Measurements from ENCODE around the gene TRAPPC14. TPM values are rescaled to one million over a fixed set of nuclear protein-coding genes. Genes with fewer than 3 reads are reported as not detected.

The TRAPPC14 gene
- total and polyA plus RNA-seq, 2 of the 13 experiments (the other 11 are each of a cell fraction or from before 2014, with no cell fraction given): 4.7 to 9.6 TPM

DNA sequence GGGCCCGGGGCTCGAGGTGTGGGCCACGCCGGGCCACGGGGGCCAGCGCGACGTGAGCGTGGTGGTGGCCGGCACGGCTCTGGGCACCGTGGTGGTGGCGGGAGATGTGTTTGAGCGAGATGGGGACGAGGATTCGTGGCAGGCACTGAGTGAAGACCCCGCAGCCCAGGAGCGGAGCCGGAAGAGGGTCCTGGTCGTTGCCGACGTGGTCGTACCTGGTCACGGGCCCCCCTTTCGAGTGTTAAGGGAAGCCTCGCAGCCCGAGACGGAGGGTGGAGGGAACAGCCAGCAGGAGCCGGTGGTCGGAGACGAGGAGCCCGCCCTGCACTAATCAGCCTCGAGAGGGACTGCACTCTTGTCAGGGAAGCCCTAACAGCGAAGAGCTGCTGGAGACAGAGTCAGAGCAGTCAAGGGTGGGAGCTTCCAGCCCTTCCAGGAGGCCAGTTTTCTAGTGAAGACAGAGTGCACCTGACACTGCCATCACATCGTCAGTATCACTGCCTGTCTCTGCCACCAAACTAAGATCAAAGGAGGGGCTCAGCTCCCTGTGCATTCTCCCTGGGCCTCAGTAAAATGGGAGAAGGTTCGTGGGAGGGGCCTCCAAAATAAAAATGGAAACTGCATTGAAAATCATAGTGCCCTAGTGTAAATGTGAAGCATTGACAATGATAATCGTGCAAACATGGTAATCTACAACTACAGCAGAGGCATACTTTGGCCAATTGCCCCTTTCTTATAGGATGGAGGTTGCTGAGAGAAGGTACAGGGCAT is 30.5 kb downstream of the TRAPPC14 start:
- H3K4me3 ChIP-seq (replicated peaks in 1 of 3; ENCODE audit: insufficient read depth in 1 of 3, low read depth in 2 of 3, low read length in 3 of 3): peak overlapping the region; percentile 74 to 92 (median 84)
- 5% methylated on average over 17 of the region's 37 CpGs for WGBS (ENCODE audit: low lambda C conversion rate)
- peak overlapping the region; percentile 74 for H3K4me2 ChIP-seq (ENCODE audit: low read depth, low read length)
- no peak for DNase-seq (ENCODE audit: low spot score)
- H3K27ac ChIP-seq (ENCODE audit: extremely low read length, insufficient read depth, low read length): peak overlapping the region; percentile 96
- peak overlapping the region; percentile 88 for H3K9ac ChIP-seq (ENCODE audit: insufficient read depth, low read depth, low read length)
- intact Hi-C loops (cut with micrococcal nuclease; ENCODE audit: unreplicated experiment) (loop anchor here (5.0 kb wide), 1 partner anchor 46 kb away; the partner anchor contains the start of gene ZNF3), in situ Hi-C loops (cut with HindIII; ENCODE audit: extremely low pct_ligation_motif_present, low pct_unique_long_range_greater_than_20kb) (no loop called here)
- peaks cover 5% of the 10 kb centered on the region for H3K79me2 ChIP-seq (ENCODE audit: insufficient read depth, low read length)
- ChIA-PET CTCF (ENCODE audit: low intra/inter-chr PET ratio, low total read pairs) (no interaction called here), POLR2A (interaction anchor here (2.5 to 3.7 kb wide), 2 partner anchors 21 to 27 kb away, joined by 8 to 26 read pairs; partner anchors contain the start of genes AP4M1, LAMTOR4 and MCM7)
- no peaks in the 10 kb centered on the region for H3K27me3 ChIP-seq (ENCODE audit: control insufficient read depth in 1 of 2, insufficient read depth in 2 of 2, low read length in 2 of 2)
- BruUV-seq (replicated peaks): TSS peak; percentile 43
- FAIRE-seq: peak; percentile 55
- no peaks in the 10 kb centered on the region for H4K20me1 ChIP-seq (ENCODE audit: insufficient read depth, low read length)
- H3K9me3 ChIP-seq (ENCODE audit: low read length): no peaks in the 10 kb centered on the region
- H3K4me1 ChIP-seq (ENCODE audit: insufficient read depth, low read length): peaks cover 55% of the 10 kb centered on the region
- ATAC-seq: peak; percentile 61
- no peak overlapping the region for H2AFZ ChIP-seq (ENCODE audit: low read length)
- H3K36me3 ChIP-seq (replicated peaks in 1 of 2; ENCODE audit: control insufficient read depth in 1 of 2, insufficient read depth in 2 of 2, low read length in 2 of 2): no peaks in the 10 kb centered on the region
- TF ChIP-seq FOXA1 (IDR thresholded peaks at IDR 0.05): no peak
- no peak for TF ChIP-seq FOXA1 (CRISPR knock-in tag; IDR thresholded peaks at IDR 0.05)
- TF ChIP-seq U2AF2 (IDR thresholded peaks at IDR 0.05; ENCODE audit: low read depth, low read length): no peak
- TF ChIP-seq PHF21A (CRISPR knock-in tag; IDR thresholded peaks at IDR 0.05): no peak
- TF ChIP-seq, protein P1, sequence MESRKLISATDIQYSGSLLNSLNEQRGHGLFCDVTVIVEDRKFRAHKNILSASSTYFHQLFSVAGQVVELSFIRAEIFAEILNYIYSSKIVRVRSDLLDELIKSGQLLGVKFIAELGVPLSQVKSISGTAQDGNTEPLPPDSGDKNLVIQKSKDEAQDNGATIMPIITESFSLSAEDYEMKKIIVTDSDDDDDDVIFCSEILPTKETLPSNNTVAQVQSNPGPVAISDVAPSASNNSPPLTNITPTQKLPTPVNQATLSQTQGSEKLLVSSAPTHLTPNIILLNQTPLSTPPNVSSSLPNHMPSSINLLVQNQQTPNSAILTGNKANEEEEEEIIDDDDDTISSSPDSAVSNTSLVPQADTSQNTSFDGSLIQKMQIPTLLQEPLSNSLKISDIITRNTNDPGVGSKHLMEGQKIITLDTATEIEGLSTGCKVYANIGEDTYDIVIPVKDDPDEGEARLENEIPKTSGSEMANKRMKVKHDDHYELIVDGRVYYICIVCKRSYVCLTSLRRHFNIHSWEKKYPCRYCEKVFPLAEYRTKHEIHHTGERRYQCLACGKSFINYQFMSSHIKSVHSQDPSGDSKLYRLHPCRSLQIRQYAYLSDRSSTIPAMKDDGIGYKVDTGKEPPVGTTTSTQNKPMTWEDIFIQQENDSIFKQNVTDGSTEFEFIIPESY (CRISPR knock-in tag; IDR thresholded peaks at IDR 0.05): no peak
- TF ChIP-seq, protein P2, sequence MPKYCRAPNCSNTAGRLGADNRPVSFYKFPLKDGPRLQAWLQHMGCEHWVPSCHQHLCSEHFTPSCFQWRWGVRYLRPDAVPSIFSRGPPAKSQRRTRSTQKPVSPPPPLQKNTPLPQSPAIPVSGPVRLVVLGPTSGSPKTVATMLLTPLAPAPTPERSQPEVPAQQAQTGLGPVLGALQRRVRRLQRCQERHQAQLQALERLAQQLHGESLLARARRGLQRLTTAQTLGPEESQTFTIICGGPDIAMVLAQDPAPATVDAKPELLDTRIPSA (CRISPR knock-in tag; IDR thresholded peaks at IDR 0.05; ENCODE audit: borderline replicate concordance): no peak
- TF ChIP-seq CENPX (CRISPR knock-in tag; IDR thresholded peaks at IDR 0.05): no peak
- TF ChIP-seq NCOA2 (CRISPR knock-in tag; IDR thresholded peaks at IDR 0.05): no peak; the same call in 1 of the 2 replicates
- TF ChIP-seq SAFB2 (CRISPR knock-in tag; IDR thresholded peaks at IDR 0.05; ENCODE audit: borderline replicate concordance, low read depth): no peak
- no peak for TF ChIP-seq KLF15 (CRISPR knock-in tag; IDR thresholded peaks at IDR 0.05; ENCODE audit: borderline replicate concordance)
- no peak for TF ChIP-seq EZH2 (conservative IDR thresholded peaks at IDR 0.05; ENCODE audit: low read depth, low read length)
- no peak for TF ChIP-seq ZNF670 (CRISPR knock-in tag; IDR thresholded peaks at IDR 0.05; ENCODE audit: borderline replicate concordance)
- TF ChIP-seq ZNF510 (CRISPR knock-in tag; IDR thresholded peaks at IDR 0.05; ENCODE audit: low read depth): no peak
- TF ChIP-seq ARHGAP35 (CRISPR knock-in tag; IDR thresholded peaks at IDR 0.05; ENCODE audit: borderline replicate concordance): peak; percentile 18; the same call in 1 of the 2 replicates
- TF ChIP-seq ZNF547 (CRISPR knock-in tag; IDR thresholded peaks at IDR 0.05): no peak
- TF ChIP-seq MED8 (CRISPR knock-in tag; IDR thresholded peaks at IDR 0.05; ENCODE audit: insufficient replicate concordance): no peak
- TF ChIP-seq, protein P3, sequence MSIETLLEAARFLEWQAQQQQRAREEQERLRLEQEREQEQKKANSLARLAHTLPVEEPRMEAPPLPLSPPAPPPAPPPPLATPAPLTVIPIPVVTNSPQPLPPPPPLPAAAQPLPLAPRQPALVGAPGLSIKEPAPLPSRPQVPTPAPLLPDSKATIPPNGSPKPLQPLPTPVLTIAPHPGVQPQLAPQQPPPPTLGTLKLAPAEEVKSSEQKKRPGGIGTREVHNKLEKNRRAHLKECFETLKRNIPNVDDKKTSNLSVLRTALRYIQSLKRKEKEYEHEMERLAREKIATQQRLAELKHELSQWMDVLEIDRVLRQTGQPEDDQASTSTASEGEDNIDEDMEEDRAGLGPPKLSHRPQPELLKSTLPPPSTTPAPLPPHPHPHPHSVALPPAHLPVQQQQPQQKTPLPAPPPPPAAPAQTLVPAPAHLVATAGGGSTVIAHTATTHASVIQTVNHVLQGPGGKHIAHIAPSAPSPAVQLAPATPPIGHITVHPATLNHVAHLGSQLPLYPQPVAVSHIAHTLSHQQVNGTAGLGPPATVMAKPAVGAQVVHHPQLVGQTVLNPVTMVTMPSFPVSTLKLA (IDR thresholded peaks at IDR 0.05): no peak
- peak; percentile 36 for TF ChIP-seq ASH2L (IDR thresholded peaks at IDR 0.05; ENCODE audit: insufficient read length, low read depth, low read length)

Measured in HepG2 (cell line).